GM12872 (cell line): ENCODE measurements around the gene ZNF507.

Experiments
- TF ChIP-seq, protein P1 (sequence below): IDR thresholded peaks from 3 replicates; pipeline ENCODE4 v1.5.1; 2011; ENCODE audit warnings: low read depth, mild to moderate bottlenecking, low read length, moderate library complexity; ENCODE audit not compliant: insufficient read depth

ZNF507 gene

DNA sequence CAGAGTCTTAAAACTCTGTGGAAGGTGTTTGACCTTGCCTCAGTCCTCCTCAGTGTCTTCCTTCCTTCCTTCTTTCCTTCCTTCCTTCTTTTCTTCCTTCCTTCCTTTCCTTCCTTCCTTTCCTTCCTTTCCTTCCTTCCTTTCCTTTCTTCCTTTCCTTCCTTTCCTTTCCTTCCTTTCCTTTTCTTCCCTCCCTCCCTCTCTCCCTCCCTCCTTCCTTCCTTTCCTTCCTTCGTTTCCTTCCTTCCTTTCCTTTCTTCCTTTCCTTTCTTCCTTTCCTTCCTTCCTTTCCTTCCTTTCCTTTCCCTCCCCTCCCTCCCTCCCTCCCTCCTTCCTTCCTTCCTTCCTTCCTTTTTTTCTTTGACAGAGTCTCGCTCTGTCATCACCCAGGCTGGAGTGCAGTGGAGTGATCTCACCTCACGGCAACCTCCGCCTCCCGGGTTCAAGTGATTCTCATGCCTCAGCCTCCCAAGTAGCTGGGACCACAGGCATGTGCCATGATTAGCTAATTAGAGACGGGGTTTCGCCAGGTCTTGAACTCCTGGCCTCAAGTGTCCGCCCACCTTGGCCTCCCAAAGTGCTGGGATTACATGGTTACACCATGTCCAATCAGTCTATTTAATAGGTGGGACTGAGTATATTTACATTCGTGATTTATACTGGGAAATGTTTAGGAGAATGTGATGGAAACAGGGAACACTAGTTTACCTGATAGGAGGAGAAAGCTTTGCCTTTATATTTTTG lies 16.3 kb downstream of the ZNF507 start:
- TF ChIP-seq, protein P1, sequence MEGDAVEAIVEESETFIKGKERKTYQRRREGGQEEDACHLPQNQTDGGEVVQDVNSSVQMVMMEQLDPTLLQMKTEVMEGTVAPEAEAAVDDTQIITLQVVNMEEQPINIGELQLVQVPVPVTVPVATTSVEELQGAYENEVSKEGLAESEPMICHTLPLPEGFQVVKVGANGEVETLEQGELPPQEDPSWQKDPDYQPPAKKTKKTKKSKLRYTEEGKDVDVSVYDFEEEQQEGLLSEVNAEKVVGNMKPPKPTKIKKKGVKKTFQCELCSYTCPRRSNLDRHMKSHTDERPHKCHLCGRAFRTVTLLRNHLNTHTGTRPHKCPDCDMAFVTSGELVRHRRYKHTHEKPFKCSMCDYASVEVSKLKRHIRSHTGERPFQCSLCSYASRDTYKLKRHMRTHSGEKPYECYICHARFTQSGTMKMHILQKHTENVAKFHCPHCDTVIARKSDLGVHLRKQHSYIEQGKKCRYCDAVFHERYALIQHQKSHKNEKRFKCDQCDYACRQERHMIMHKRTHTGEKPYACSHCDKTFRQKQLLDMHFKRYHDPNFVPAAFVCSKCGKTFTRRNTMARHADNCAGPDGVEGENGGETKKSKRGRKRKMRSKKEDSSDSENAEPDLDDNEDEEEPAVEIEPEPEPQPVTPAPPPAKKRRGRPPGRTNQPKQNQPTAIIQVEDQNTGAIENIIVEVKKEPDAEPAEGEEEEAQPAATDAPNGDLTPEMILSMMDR: no peak

DNA sequence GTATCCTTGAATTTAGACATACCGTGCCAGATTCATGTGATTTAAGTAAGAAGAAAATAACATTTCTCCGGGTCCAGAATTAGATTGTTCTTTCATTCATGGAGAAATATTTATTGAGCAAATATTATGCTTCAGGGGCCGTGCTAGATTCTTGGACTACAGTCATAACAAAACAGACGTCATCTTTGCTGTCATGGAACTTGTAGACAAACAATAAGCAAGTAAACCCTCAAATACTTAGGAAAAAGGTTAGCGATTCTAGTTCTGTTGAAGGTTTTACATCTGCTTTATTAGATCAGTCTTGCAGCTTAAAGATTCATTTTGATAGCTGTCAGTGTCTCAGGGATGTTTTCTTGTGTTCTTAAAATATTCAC lies 16.9 kb downstream of the ZNF507 start:
- TF ChIP-seq, protein P1: no peak

DNA sequence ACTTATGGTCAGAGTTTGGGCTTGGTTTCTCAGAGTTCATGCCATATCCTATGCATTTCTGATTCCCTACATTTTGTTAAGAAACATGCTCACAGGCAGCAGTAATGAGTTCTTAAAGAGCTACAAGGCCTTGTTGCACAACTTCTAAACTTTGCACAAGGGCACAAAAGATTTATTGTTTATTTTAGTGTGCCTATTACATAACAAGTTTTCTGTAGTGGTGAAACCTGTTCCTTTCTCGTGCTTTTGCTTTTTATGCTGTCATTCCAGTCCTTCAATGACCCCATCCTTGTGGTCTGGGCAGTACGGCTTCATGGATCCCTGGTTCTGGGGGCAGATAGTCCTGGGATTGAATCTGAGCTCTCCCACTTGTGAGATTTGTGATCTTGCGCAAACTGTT lies 17.8 kb downstream of the ZNF507 start:
- TF ChIP-seq, protein P1: no peak

DNA sequence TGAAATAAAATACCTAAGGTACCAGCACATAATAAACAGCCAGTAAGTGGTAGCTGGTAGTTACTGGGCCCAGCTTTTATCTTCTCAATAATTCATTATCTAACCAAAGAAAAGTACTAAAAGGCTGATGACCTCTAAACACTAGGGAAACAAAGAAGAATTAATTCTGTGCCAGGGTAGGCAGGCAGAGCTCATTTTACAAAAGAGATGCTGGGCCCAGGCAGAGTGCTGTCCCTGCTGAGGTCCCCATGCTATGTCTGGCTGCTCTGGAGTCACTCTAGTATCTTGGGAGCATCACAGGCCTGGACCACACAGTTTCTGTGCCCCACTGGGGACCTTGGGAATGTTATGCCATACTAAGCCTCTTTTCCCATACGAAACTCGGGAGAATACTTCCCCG lies 18.2 kb downstream of the ZNF507 start:
- TF ChIP-seq, protein P1: no peak

DNA sequence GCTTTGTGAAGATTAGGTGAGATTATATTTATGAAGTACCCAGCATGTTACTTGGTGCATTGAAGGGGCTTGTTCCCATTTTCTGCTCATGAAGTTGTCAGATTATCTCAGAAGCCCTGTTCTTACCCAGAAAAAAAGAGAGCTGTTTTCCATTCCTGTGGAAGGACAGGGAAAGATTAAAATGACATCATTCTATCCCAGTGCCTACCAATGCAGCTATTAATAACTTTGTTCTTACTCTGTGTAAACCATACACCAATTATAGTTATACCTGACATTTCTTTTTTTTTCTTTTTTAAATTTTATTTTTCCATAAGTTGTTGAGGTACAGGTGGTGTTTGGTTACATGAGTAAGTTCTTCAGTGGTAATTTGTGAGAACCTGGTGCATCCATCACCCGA lies 18.6 kb downstream of the ZNF507 start:
- TF ChIP-seq, protein P1: no peak

DNA sequence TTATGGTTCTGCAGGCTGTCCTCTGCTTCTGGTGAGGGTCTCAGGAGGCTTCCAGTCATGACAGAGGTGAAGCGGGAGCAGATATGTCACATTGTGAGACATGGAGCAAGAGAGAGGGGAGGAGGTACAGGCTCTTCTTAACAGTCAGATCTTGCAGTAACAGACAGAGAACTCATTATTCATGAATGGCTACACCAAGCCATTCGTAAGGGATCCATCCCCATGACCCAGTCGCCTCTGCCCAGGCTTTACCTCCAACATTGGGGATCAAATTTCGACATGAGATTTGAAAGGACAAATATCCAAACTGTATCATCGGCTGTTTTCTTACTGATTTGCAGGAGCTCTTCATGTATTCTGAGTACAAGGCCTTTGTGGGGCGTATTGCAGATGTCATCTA lies 21.7 kb downstream of the ZNF507 start:
- TF ChIP-seq, protein P1: no peak

DNA sequence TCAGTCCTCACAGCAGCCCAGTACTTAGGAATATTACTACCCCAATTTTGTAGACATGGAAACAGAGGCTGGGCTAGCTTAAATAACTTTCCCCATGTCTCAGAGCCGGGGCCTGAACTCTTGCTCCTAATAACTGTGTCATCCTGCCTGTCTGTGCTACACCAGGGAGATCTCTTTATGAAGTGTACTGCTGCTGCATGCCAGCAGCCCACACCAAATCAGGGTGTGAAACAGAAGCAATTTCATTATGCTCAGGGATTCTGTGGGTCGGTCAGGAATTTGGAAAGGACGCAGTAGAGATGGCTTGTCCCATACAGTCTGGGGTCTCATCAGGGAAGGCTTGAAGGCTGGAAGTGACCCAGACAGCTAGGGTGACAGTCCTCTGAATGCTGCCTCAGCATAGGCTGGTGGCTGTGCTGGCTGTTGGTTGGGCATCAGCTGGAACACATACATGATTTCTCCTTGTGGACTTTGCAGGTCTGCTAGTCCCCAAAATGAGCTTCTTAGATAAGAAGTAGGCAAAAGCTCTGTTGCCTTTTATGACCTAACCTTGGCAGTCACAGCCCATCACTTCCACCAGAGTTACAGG lies 22.6 kb downstream of the ZNF507 start:
- TF ChIP-seq, protein P1: no peak
